Breast epithelium (tissue), 3 donors: ENCODE measurements around the gene TRIM15.

ENCODE experiments used
- POLR2A ChIP-seq: fragments of 450-650 bp; IDR thresholded peaks from one replicate; pipeline ENCODE4 v1.6.1; 2016; ENCODE audit warnings: antibody characterized with exemption, mild to moderate bottlenecking, moderate library complexity
- POLR2AphosphoS5 ChIP-seq, 3 donors: sonication (generic); formaldehyde crosslinking; IDR thresholded peaks; one replicate each; pipeline ENCODE4 v1.6.1; 2017; ENCODE audit warnings: antibody characterized with exemption in 3 of 3
- TF ChIP-seq, protein P1 (sequence below), 3 donors: fragments of 450-650 bp; IDR thresholded peaks; one replicate each; pipeline ENCODE4 v1.5.1; 2016 to 2017; ENCODE audit warnings: antibody characterized with exemption in 3 of 3, mild to moderate bottlenecking in 3 of 3, moderate library complexity in 3 of 3

DNA sequence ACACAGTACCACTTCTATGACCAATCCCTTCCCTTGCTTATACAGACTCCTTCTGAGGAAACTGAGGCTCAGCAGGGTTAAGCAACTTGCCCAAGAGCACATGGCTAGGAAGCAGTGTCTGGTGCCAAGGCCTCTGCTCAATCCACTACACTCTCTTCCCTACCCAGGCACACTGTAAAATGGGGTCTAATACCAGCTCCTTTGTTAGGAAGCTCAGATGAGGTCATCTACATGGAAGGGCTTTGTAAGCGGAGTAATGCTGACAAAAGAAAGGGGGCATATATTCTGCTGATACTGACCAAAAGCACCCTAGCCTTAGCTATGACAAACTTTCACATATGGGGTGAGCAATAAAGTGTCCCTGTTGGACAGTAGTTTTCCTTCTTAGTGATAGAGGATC, 40.8 kb downstream of the TRIM15 start:
- no peak for TF ChIP-seq POLR2A
- TF ChIP-seq, protein P1, sequence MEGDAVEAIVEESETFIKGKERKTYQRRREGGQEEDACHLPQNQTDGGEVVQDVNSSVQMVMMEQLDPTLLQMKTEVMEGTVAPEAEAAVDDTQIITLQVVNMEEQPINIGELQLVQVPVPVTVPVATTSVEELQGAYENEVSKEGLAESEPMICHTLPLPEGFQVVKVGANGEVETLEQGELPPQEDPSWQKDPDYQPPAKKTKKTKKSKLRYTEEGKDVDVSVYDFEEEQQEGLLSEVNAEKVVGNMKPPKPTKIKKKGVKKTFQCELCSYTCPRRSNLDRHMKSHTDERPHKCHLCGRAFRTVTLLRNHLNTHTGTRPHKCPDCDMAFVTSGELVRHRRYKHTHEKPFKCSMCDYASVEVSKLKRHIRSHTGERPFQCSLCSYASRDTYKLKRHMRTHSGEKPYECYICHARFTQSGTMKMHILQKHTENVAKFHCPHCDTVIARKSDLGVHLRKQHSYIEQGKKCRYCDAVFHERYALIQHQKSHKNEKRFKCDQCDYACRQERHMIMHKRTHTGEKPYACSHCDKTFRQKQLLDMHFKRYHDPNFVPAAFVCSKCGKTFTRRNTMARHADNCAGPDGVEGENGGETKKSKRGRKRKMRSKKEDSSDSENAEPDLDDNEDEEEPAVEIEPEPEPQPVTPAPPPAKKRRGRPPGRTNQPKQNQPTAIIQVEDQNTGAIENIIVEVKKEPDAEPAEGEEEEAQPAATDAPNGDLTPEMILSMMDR (IDR thresholded peaks at IDR 0.05): no peak
- no peak for TF ChIP-seq POLR2AphosphoS5 (IDR thresholded peaks at IDR 0.05)
